Measurements from ENCODE around the gene HINFP.
"Not testable (repeated sequence)": the region's sequence is repeated elsewhere in the genome, so short reads cannot be mapped to it uniquely, and the experiment has no call there.

HINFP gene

GRCh38 chr11:119100246-119100970 is 21.0 kb upstream of the HINFP start:
- DNase-seq (ENCODE audit: low read depth): no peak

- no peak for DNase-seq (ENCODE audit: low read depth)
Measured at GRCh38 chr11:119100994-119101758, 20.2 kb upstream of the HINFP start.

GRCh38 chr11:119101759-119102423 is 19.5 kb upstream of the HINFP start, which contains the start of gene DPAGT1:
Gene DPAGT1, minus strand, starts transcription at chr11:119101853. Its CDS starts 198 bp downstream, at chr11:119101655.
- peak; percentile 92 for DNase-seq (ENCODE audit: low read depth)

GRCh38 chr11:119103161-119103664 is 18.2 kb upstream of the HINFP start:
- DNase-seq (ENCODE audit: low read depth): not testable (repeated sequence)

GRCh38 chr11:119103793-119104192 is 17.6 kb upstream of the HINFP start:
- DNase-seq (ENCODE audit: low read depth): no peak

GRCh38 chr11:119106564-119107537 is 14.5 kb upstream of the HINFP start, which contains the start of gene C2CD2L:
Gene C2CD2L, plus strand, starts transcription at chr11:119107344. Its CDS starts 398 bp downstream, at chr11:119107742.
- DNase-seq (ENCODE audit: low read depth): peak; percentile 80

- DNase-seq (ENCODE audit: low read depth): no peak
Measured at GRCh38 chr11:119107538-119108145, 13.7 kb upstream of the HINFP start.

GRCh38 chr11:119108146-119108856 is 13.1 kb upstream of the HINFP start:
- no peak for DNase-seq (ENCODE audit: low read depth)

- no peak for DNase-seq (ENCODE audit: low read depth)
Measured at GRCh38 chr11:119108857-119109221, 12.5 kb upstream of the HINFP start.

GRCh38 chr11:119109843-119110242 is 11.5 kb upstream of the HINFP start:
- DNase-seq (ENCODE audit: low read depth): no peak

GRCh38 chr11:119110439-119110838 is 10.9 kb upstream of the HINFP start:
- DNase-seq (ENCODE audit: low read depth): no peak

- DNase-seq (ENCODE audit: low read depth): no peak
Measured at GRCh38 chr11:119111361-119111925, 9.9 kb upstream of the HINFP start.

- DNase-seq (ENCODE audit: low read depth): no peak
Measured at GRCh38 chr11:119112314-119113020, 8.9 kb upstream of the HINFP start.

GRCh38 chr11:119113716-119114115 is 7.7 kb upstream of the HINFP start:
- no peak for DNase-seq (ENCODE audit: low read depth)

- DNase-seq (ENCODE audit: low read depth): no peak
Measured at GRCh38 chr11:119114351-119114750, 7.0 kb upstream of the HINFP start.

- DNase-seq (ENCODE audit: low read depth): no peak
Measured at GRCh38 chr11:119115484-119116234, 5.7 kb upstream of the HINFP start.

- DNase-seq (ENCODE audit: low read depth): no peak
Measured at GRCh38 chr11:119116235-119116594, 5.2 kb upstream of the HINFP start.

- no peak for DNase-seq (ENCODE audit: low read depth)
Measured at GRCh38 chr11:119116601-119117000, 4.8 kb upstream of the HINFP start.

Data from GM04504 (cell line).